Measurements from ENCODE around the gene EPHA3. TPM values are rescaled to one million over a fixed set of nuclear protein-coding genes. Genes with fewer than 3 reads are reported as not detected.

The EPHA3 gene
- total RNA-seq, result under 1 TPM; 0.12 to 0.20 TPM

- no peaks in the 10 kb centered on the region for H3K9me3 Mint-ChIP-seq
- peak; percentile 48 for DNase-seq
- peaks cover 30% of the 10 kb centered on the region for H3K27me3 Mint-ChIP-seq
- peak within 1 kb of the TSS; percentile 64 for H3K4me3 Mint-ChIP-seq
- no peaks in the 10 kb centered on the region for H3K36me3 Mint-ChIP-seq
- H3K27ac Mint-ChIP-seq, result no peak within 1 kb of the TSS
- H3K4me1 Mint-ChIP-seq, result peaks cover 17% of the 10 kb centered on the region
Observed at GRCh38 chr3:89107461-89108290, at the start of gene EPHA3. EPHA3 (plus strand) TSS chr3:89107621; CDS start chr3:89107749, 128 bp downstream.

- Mint-ChIP-seq H3K9me3 (peaks cover 3% of the 10 kb centered on the region), H3K27me3 (no peaks in the 10 kb centered on the region), H3K27ac (no peak overlapping the region), H3K4me1 (no peaks in the 10 kb centered on the region), H3K36me3 (no peaks in the 10 kb centered on the region), H3K4me3 (no peak overlapping the region)
- no peak for DNase-seq
Observed at GRCh38 chr3:89058371-89058770, 49.0 kb upstream of the EPHA3 start.

GRCh38 chr3:89059211-89059925 is 48.1 kb upstream of the EPHA3 start:
- Mint-ChIP-seq H3K27me3 (no peaks in the 10 kb centered on the region), H3K4me1 (no peaks in the 10 kb centered on the region), H3K27ac (no peak overlapping the region), H3K4me3 (no peak overlapping the region), H3K36me3 (no peaks in the 10 kb centered on the region), H3K9me3 (peaks cover 3% of the 10 kb centered on the region)
- DNase-seq, result no peak

- H3K27ac Mint-ChIP-seq, result no peak overlapping the region
- H3K4me3 Mint-ChIP-seq, result no peak overlapping the region
- no peaks in the 10 kb centered on the region for H3K36me3 Mint-ChIP-seq
- no peak for DNase-seq
- no peaks in the 10 kb centered on the region for H3K4me1 Mint-ChIP-seq
- peaks cover 3% of the 10 kb centered on the region for H3K9me3 Mint-ChIP-seq
- H3K27me3 Mint-ChIP-seq, result no peaks in the 10 kb centered on the region
Observed at GRCh38 chr3:89061259-89061658, 46.2 kb upstream of the EPHA3 start.

- H3K9me3 Mint-ChIP-seq, result peaks cover 2% of the 10 kb centered on the region
- H3K4me3 Mint-ChIP-seq, result no peak overlapping the region
- no peak for DNase-seq
- no peak overlapping the region for H3K27ac Mint-ChIP-seq
- no peaks in the 10 kb centered on the region for H3K36me3 Mint-ChIP-seq
- no peaks in the 10 kb centered on the region for H3K4me1 Mint-ChIP-seq
- H3K27me3 Mint-ChIP-seq, result no peaks in the 10 kb centered on the region
Observed at GRCh38 chr3:89067736-89068135, 39.7 kb upstream of the EPHA3 start.

GRCh38 chr3:89072642-89073041 is 34.8 kb upstream of the EPHA3 start:
- Mint-ChIP-seq H3K4me3 (no peak overlapping the region), H3K4me1 (no peaks in the 10 kb centered on the region), H3K27ac (no peak overlapping the region), H3K9me3 (peaks cover 6% of the 10 kb centered on the region), H3K36me3 (no peaks in the 10 kb centered on the region), H3K27me3 (no peaks in the 10 kb centered on the region)
- DNase-seq, result no peak

- Mint-ChIP-seq H3K4me3 (no peak overlapping the region), H3K4me1 (no peaks in the 10 kb centered on the region), H3K9me3 (peaks cover 2% of the 10 kb centered on the region), H3K27me3 (no peaks in the 10 kb centered on the region), H3K27ac (no peak overlapping the region), H3K36me3 (no peaks in the 10 kb centered on the region)
- no peak for DNase-seq
Observed at GRCh38 chr3:89079944-89080343, 27.5 kb upstream of the EPHA3 start.

- Mint-ChIP-seq H3K36me3 (no peaks in the 10 kb centered on the region), H3K4me1 (no peaks in the 10 kb centered on the region)
- no peak for DNase-seq
Observed at GRCh38 chr3:89087851-89088250, 19.6 kb upstream of the EPHA3 start.

GRCh38 chr3:89098173-89098572 is 9.2 kb upstream of the EPHA3 start:
- no peaks in the 10 kb centered on the region for H3K27me3 Mint-ChIP-seq
- no peaks in the 10 kb centered on the region for H3K9me3 Mint-ChIP-seq
- H3K36me3 Mint-ChIP-seq, result no peaks in the 10 kb centered on the region
- H3K27ac Mint-ChIP-seq, result no peak overlapping the region
- no peaks in the 10 kb centered on the region for H3K4me1 Mint-ChIP-seq
- no peak for DNase-seq
- no peak overlapping the region for H3K4me3 Mint-ChIP-seq

More at GRCh38 chr3:89087851-89088250, 19.6 kb upstream of the EPHA3 start:
- H3K27ac Mint-ChIP-seq, result no peak overlapping the region
- no peaks in the 10 kb centered on the region for H3K27me3 Mint-ChIP-seq
- no peak overlapping the region for H3K4me3 Mint-ChIP-seq
- H3K9me3 Mint-ChIP-seq, result peaks cover 2% of the 10 kb centered on the region

- no peaks in the 10 kb centered on the region for H3K4me1 Mint-ChIP-seq
- H3K27me3 Mint-ChIP-seq, result no peaks in the 10 kb centered on the region
- H3K36me3 Mint-ChIP-seq, result no peaks in the 10 kb centered on the region
- DNase-seq, result peak; percentile 28
- H3K9me3 Mint-ChIP-seq, result no peaks in the 10 kb centered on the region
- H3K4me3 Mint-ChIP-seq, result no peak overlapping the region
- no peak overlapping the region for H3K27ac Mint-ChIP-seq
Observed at GRCh38 chr3:89098964-89099585, 8.3 kb upstream of the EPHA3 start.

- H3K9me3 Mint-ChIP-seq, result no peaks in the 10 kb centered on the region
- no peaks in the 10 kb centered on the region for H3K4me1 Mint-ChIP-seq
- H3K27me3 Mint-ChIP-seq, result peaks cover 3% of the 10 kb centered on the region
- no peak overlapping the region for H3K27ac Mint-ChIP-seq
- H3K36me3 Mint-ChIP-seq, result no peaks in the 10 kb centered on the region
- no peak overlapping the region for H3K4me3 Mint-ChIP-seq
- no peak for DNase-seq
Observed at GRCh38 chr3:89101251-89101650, 6.2 kb upstream of the EPHA3 start.

- Mint-ChIP-seq H3K9me3 (no peaks in the 10 kb centered on the region), H3K4me3 (no peak overlapping the region), H3K36me3 (no peaks in the 10 kb centered on the region), H3K27ac (no peak overlapping the region), H3K4me1 (peaks cover 4% of the 10 kb centered on the region), H3K27me3 (peaks cover 10% of the 10 kb centered on the region)
- DNase-seq, result no peak
Observed at GRCh38 chr3:89101921-89102320, 5.5 kb upstream of the EPHA3 start.

GRCh38 chr3:89104499-89104898 is 2.9 kb upstream of the EPHA3 start:
- Mint-ChIP-seq H3K27ac (no peak overlapping the region), H3K36me3 (no peaks in the 10 kb centered on the region), H3K27me3 (peaks cover 25% of the 10 kb centered on the region), H3K4me1 (peaks cover 17% of the 10 kb centered on the region), H3K9me3 (no peaks in the 10 kb centered on the region), H3K4me3 (no peak overlapping the region)
- DNase-seq, result no peak

- H3K27ac Mint-ChIP-seq, result no peak overlapping the region
- peaks cover 28% of the 10 kb centered on the region for H3K27me3 Mint-ChIP-seq
- H3K4me1 Mint-ChIP-seq, result peaks cover 17% of the 10 kb centered on the region
- no peaks in the 10 kb centered on the region for H3K9me3 Mint-ChIP-seq
- no peak overlapping the region for H3K4me3 Mint-ChIP-seq
- DNase-seq, result no peak
- no peaks in the 10 kb centered on the region for H3K36me3 Mint-ChIP-seq
Observed at GRCh38 chr3:89105503-89105902, 1.9 kb upstream of the EPHA3 start.

GRCh38 chr3:89108291-89108550 is 800 bp downstream of the EPHA3 start:
- DNase-seq, result no peak
- no peaks in the 10 kb centered on the region for H3K9me3 Mint-ChIP-seq
- H3K4me3 Mint-ChIP-seq, result peak overlapping the region; percentile 64
- no peak overlapping the region for H3K27ac Mint-ChIP-seq
- no peaks in the 10 kb centered on the region for H3K36me3 Mint-ChIP-seq
- H3K4me1 Mint-ChIP-seq, result peaks cover 17% of the 10 kb centered on the region
- H3K27me3 Mint-ChIP-seq, result peaks cover 33% of the 10 kb centered on the region

Measured in activated naive CD8-positive, alpha-beta T cell treated with anti-CD3 and anti-CD28 coated beads for 36 hours (primary cell).